Measurements from ENCODE around the gene PLXNA2.

Gene PLXNA2

DNA sequence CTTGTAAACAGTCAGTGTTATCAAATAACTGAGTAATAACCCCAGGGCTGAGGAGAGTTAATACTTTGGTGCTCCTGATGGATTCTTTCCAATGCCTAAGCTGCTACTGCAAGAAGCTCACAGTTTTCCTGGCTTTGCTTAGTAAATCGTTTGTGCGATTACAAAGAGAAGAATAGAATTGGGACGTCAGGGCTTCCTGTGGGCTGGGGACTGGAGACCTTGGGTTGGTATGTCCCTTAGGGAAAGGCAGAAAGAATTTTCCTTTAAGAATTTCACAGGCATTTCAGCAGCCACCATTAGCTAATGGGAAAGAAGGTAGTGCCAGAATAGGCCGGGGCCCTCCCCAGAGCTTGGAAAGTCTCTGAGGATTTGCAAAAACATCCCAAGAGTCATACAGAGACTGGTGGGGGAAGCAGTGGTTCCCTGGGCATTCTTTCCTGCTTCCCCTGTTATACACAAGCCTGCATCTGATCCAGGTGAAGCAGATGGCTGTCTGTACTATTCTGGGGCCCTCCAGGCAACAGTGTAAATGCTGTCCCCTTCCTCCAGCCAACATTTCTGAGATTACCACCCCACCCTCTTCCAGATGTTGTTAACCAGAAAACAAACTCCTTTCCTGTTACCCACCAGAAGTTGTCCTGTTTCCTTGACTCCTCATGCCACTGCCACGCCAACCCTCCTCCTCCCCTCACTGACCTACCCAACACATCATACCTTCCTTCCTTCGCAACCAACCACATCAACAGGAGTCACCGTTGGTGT lies 40.2 kb downstream of the PLXNA2 start:
- no peak for DNase-seq (ENCODE audit: low read depth, low spot score)

DNA sequence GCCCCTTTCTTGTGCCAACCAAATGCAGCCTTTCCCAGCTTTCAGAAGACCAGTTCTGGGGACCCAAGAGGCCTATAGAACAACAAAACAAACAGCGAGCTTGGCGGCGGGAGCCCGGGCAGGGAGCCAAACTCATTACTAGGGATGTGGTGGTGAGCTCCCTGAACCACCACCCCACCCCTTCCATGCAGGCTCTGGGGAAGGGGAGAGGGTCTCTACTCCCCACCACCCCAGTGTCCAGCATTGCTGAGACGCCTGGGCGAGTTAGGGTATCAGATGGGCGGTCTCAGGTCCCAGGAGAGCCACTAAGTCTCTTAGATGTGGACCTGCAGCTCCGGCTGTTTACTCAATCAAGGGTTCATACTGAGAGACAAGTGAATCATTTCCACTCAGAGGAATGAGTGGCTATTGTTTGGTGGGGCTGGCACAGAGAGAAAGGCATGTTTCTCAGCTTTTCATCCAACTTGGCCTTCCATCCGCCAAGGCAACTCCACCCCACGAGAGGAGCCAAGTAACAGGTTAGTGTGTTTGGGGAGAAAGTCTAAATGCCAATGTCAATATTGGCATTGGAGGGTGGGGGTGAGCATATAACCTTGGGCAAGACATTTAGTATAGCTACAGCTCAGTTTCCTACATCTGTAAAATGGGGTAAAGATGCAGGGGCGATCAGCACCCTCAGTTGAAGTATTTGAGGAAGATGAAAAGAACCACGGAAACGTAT lies 40.9 kb downstream of the PLXNA2 start:
- DNase-seq (ENCODE audit: low read depth, low spot score), result peak; percentile 70

GRCh38 chr1:208202333-208202995 lies 41.7 kb downstream of the PLXNA2 start:
- no peak for DNase-seq (ENCODE audit: low read depth, low spot score)

GRCh38 chr1:208201229-208201628 lies 43.0 kb downstream of the PLXNA2 start:
- DNase-seq (ENCODE audit: low read depth, low spot score), result no peak

DNA sequence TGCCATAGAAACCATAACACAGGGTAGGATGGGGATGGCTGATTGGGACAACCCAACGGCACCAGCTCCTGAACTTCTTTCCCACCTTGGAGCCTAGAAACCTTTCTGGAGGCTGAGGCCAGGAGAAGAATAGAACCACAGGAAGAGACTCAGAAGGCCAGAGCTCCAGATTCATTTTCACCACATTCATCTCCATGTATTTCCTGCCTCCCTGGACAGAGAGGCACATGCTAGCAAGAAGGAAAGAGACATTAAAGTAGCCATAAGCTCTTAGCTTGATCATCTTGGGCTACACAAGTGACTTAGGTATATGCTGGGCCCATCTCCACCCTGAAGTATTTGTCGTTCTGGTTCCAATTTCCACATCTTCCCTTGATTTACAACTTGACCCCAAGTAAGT lies 44.1 kb downstream of the PLXNA2 start:
- no peak for DNase-seq (ENCODE audit: low read depth, low spot score)

DNA sequence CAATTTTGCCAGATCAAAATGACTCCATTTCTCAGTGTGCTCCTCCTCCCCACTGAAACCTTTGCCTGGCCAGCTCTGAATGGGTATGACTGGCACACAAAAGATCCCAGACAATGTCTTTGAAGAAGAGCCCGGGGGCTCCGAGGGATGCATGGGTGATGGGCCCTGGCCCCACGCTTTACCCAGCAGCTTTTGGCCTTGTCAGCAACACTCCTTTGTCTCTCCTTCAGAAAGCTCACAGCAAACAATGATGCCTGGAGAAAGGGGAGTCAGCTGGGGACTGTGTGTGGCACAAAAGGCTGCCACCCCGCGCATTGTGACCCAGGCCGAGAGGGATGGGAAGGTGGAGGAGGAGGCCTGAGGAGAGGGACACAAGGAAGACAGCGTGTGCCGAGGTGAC lies 45.9 kb downstream of the PLXNA2 start:
- no peak for DNase-seq (ENCODE audit: low read depth, low spot score)

DNA sequence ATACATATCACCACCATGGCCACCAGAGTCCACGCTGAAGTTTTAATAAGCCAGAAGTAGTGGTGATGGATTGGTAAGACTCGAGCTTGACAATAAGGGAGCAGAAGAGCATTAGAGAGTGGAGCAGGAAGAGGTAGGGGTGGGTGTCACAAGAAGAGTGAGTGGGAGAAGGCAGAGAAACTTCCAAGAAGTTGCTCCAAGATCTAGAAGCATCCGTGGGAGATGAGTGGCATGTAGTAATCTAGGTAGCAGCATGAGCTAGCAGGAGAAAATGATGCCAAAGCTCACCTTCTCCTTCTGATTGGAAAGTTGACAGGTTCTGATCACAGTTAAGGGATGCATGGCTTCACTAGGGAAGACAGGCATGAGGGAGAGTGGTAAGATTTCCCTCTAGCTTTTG lies 49.2 kb downstream of the PLXNA2 start:
- DNase-seq (ENCODE audit: low read depth, low spot score), result no peak

- DNase-seq (ENCODE audit: low read depth, low spot score), result no peak
These were observed 51.2 kb downstream of the PLXNA2 start for GRCh38 chr1:208192995-208193394.

DNA sequence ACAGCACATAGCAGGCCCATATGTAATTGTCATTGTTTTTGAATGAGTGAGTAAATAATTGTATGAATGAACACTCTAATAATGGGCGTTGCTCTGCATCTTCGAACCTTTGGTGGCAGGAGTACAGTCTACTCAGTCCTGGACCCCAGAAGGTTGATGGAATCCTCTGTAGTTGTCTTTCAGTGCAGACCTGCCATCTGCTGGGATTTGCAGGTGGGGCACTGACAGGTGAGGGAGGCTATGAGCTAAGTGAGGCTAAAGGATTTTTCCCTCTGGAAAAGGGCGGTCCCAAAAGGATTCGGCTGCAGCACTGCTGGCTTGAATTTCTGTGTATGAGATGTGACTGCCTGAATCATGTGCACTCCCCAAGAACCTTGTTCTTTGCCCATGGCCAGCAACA lies 53.4 kb downstream of the PLXNA2 start:
- DNase-seq (ENCODE audit: low read depth, low spot score), result no peak

GRCh38 chr1:208189716-208190115 lies 54.5 kb downstream of the PLXNA2 start:
- no peak for DNase-seq (ENCODE audit: low read depth, low spot score)

DNA sequence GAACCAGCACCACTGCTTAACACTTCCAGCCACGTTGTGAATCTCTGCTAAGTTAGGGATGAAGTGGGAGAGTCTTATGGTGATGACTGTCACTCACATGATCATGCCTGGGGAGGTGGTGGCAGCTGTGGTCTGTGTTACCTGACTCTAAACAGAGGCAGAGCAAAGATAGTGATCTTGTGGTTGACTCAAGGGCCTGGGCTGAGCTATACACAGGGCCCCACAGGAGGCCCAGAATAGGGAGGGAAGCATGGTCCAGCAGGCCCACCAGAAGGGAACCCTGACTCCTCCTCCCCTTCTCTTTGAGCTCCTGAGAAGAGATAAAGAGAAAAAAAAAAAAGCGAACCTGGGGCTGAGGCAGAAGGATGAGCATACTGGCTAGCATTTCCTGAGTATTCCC lies 55.0 kb downstream of the PLXNA2 start:
- no peak for DNase-seq (ENCODE audit: low read depth, low spot score)

GRCh38 chr1:208188607-208189006 lies 55.6 kb downstream of the PLXNA2 start:
- no peak for DNase-seq (ENCODE audit: low read depth, low spot score)

DNA sequence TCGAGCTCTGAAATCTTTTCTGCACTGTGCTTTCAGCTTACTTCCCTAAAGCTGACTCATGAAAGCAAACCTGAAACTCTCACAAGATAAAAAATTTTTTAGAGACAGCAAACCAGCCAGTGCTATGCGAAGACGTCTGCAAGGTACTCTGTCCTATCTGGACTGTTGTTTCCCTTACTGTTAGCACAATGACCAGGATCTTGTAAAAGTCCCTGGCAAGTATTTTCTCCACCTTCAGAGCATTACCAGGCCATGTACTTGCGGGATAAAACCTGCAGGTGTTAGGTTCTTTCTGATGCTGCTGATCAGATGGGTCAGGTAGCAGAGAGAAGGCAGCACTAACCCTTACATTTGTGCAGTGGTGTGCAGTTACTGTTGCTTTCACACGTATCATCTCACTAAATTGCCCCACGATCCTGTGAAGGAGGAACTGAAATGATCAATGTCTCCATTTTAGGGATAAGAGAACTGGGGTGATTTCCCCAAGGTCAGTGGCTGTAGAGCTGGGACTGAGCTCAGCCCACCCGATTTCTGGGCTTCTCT lies 56.6 kb downstream of the PLXNA2 start:
- no peak for DNase-seq (ENCODE audit: low read depth, low spot score)

DNA sequence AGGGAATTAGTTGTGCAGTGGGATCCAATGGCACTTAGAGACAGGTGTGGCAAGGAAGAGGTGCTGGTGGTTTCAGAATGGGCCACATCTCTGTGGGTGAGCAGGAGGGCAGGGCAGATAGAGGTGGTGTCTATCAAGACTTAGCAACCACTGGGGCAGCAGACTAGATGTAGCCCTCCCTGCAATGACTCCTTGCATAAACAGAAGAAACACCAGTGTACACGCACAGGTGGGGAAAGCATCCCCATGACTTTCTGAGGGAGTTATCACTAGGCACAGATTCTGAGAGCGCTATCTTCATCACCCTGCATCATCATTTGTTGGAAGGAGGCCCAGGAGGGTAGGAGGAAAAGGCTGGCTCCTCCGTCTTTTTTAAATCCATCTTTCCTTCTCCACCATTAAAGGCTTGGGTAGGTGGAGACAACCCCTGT lies 58.4 kb downstream of the PLXNA2 start:
- no peak for DNase-seq (ENCODE audit: low read depth, low spot score)

DNA sequence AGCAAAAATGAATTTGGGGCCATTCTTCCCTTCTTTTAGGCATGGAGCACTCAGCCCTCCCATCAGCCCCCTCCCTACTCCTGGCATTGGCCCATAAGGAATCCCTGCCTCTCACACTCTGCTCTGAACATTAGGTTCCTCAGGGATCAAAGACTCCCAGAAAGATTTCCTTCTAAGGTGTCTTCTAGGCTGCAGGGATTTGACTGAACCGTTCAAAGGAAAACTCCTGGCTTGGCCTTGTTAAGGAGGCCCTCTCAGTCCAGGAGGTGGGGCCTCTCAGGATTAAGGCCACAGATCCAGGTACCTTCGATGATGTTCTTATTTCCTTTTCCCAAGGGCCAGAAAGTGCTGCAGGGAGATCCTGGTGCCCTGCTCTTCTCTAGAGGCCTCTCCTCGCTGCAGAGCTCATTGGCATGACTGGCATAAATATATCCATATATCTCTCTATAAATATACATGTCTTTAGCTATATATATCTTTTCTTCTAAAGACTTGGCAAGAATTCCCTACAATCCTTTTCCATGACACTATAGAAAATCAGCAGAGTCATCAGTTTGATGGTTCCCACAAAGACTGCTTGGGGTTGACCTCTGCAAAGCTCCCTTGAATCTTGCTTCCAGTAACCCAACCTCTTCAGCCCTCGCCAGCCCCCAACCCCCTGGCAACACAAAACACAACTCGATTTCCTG lies 59.1 kb downstream of the PLXNA2 start:
- no peak for DNase-seq (ENCODE audit: low read depth, low spot score)

GRCh38 chr1:208183977-208184911 lies 59.9 kb downstream of the PLXNA2 start:
- DNase-seq (ENCODE audit: low read depth, low spot score), result no peak

GRCh38 chr1:208182880-208183645 lies 61.1 kb downstream of the PLXNA2 start:
- DNase-seq (ENCODE audit: low read depth, low spot score), result no peak

- no peak for DNase-seq (ENCODE audit: low read depth, low spot score)
These were observed 62.8 kb downstream of the PLXNA2 start for GRCh38 chr1:208181364-208181763.

DNA sequence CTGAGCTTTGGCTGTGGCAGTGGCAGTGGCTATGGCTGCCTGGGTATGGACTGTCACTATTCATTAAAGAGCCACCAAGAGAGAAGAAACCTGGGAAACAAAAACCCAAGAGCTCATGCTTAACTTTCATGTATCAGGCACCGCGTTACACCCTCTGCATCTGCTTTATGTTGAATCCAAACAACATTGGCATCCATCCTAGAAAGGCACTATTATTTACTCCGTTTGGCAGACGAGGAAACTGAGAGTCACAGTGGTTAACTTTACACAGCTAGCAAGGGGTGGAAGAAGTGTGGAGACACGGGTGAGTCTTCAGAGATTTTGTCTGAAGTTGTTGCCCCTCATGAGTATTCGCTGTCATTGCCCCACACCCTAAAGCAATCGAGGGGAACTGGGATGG lies 63.8 kb downstream of the PLXNA2 start:
- no peak for DNase-seq (ENCODE audit: low read depth, low spot score)

DNA sequence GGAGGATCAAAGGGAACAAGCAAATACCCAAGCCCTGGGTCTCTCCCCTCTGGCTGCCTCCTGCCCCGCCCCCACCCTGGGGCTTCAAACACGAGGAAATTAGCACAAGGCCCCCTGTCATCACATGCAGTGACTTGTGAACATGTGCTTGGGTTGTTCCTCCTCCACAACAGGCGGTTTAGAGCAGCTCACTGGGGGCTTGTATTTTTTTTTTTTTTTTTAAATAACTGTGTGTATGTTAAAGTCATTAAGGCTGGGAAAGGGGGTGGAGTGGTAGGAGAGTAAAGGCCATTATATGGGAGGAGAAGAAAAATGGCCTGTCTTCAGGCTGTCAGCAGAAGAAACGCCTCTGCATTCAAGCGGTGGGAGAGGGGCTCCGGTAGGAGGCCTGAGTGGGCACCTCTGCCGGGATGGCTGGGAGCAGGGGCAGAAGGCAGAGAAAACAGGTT lies 64.2 kb downstream of the PLXNA2 start:
- DNase-seq (ENCODE audit: low read depth, low spot score), result no peak
